Common myeloid progenitor, CD34-positive (primary cell): Measurements from ENCODE around the gene CCT7.
"Not testable (repeated sequence)": the region's sequence is repeated elsewhere in the genome, so short reads cannot be mapped to it uniquely, and the experiment has no call there.

Source experiments
- CTCF ChIA-PET: fragments of 350-600 bp; sonication (Branson Sonifier 250); formaldehyde crosslinking; loops from one replicate; lab custom pipeline; 2021; ENCODE audit warnings: antibody characterized with exemption; lab: Charles Lee
- POLR2A ChIA-PET: fragments of 350-600 bp; sonication (Branson Sonifier 250); formaldehyde crosslinking; loops from one replicate; lab custom pipeline; 2021; ENCODE audit warnings: antibody characterized with exemption; lab: Charles Lee
- DNase-seq, 3 donors: peaks; one replicate each; pipeline versions ENCODE4 v3.0.0 to v3.0.0-alpha.2; 2013
- H3K27ac ChIP-seq, 2 experiments: 1 replicate in 1 of 2; 2 replicates in 1 of 2; pipeline ENCODE4 v1.7.0; 2013; ENCODE audit warnings: inconsistent platforms in 2 of 2, low read length in 2 of 2, mild to moderate bottlenecking in 2 of 2, low read depth in 1 of 2, moderate library complexity in 1 of 2; ENCODE audit not compliant: severe bottlenecking in 2 of 2, insufficient read depth in 1 of 2, poor library complexity in 1 of 2
- H3K27me3 ChIP-seq, 5 experiments: replicated peaks in 2 of 5; 1 replicate in 3 of 5; 2 replicates in 2 of 5; pipeline versions ENCODE4 v1.6.1 to v1.7.0; 2013; ENCODE audit warnings: low read length in 4 of 5, mild to moderate bottlenecking in 2 of 5, moderate library complexity in 2 of 5, inconsistent platforms in 1 of 5; ENCODE audit not compliant: insufficient read depth in 5 of 5, control insufficient read depth in 4 of 5
- H3K36me3 ChIP-seq, 4 experiments: 1 replicate in 2 of 4; 2 replicates in 2 of 4; pipeline versions ENCODE4 v1.6.1 to v1.7.0; 2013; ENCODE audit warnings: low read length in 3 of 4, control low read depth in 1 of 4, mild to moderate bottlenecking in 1 of 4; ENCODE audit not compliant: control insufficient read depth in 4 of 4, insufficient read depth in 4 of 4
- H3K4me1 ChIP-seq, 4 experiments: 1 replicate in 3 of 4; 2 replicates in 1 of 4; pipeline versions ENCODE4 v1.6.1 to v1.7.1; 2013; ENCODE audit warnings: low read length in 3 of 4, mild to moderate bottlenecking in 3 of 4, control low read depth in 1 of 4, inconsistent platforms in 1 of 4, moderate library complexity in 1 of 4; ENCODE audit not compliant: control insufficient read depth in 4 of 4, insufficient read depth in 4 of 4; ENCODE audit errors: control extremely low read depth in 1 of 4
- H3K4me3 ChIP-seq, 7 experiments: 1 replicate in 4 of 7; 2 replicates in 3 of 7; pipeline versions ENCODE4 v1.5.1 to v1.7.0; 2013; ENCODE audit warnings: mild to moderate bottlenecking in 7 of 7, low read length in 6 of 7, moderate library complexity in 6 of 7, inconsistent platforms in 2 of 7, low read depth in 2 of 7, control low read depth in 1 of 7; ENCODE audit not compliant: insufficient read depth in 4 of 7, control insufficient read depth in 1 of 7; ENCODE audit errors: extremely low read depth in 1 of 7
- H3K9me3 ChIP-seq, 5 experiments: 1 replicate in 4 of 5; 2 replicates in 1 of 5; pipeline versions ENCODE4 v1.6.1 to v1.7.1; 2013; ENCODE audit warnings: low read length in 4 of 5, mild to moderate bottlenecking in 2 of 5, inconsistent platforms in 1 of 5, low read depth in 1 of 5, moderate library complexity in 1 of 5; ENCODE audit not compliant: control insufficient read depth in 4 of 5, insufficient read depth in 2 of 5; ENCODE audit errors: control extremely low read depth in 1 of 5
- WGBS: methylation state at CpG from one replicate; pipeline ENCODE4 v1.1.5; 2013; ENCODE audit not compliant: insufficient coverage; 5-methylcytosine and 5-hydroxymethylcytosine counted together

Gene CCT7

DNA sequence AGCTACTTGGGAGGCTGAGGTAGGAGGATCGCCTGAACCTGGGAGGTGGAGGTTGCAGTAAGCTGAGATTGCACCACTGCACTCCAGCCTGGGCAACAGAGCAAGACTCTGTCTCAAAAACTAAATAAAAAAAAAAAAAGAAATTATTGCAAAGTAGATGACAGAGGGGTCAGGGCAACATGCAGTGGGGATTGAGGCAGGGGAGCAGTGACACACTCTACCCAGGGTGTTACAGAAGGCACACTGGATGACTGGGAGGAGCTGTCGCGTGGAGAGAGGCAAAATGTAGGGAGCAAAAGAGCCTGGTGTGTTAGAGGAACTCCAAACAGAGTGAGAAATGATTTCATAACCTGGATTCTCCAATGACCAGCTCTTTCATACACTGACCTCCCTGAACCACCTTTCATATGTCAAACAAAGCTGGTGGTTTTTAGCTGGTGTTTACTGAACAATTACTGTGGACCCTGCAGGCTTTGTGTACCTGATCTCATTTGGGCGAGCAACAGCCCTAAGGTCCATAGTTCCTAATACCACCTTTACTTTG is 28.1 kb downstream of the CCT7 start:
- DNase-seq = no peak
- peaks cover 0 to 10% (median 0%) of the 10 kb centered on the region in 4 experiments for H3K4me1 ChIP-seq
- no peaks in the 10 kb centered on the region for H3K9me3 ChIP-seq
- H3K27ac ChIP-seq = no peak overlapping the region
- POLR2A ChIA-PET = no interaction called here
- no peak overlapping the region for H3K4me3 ChIP-seq
- H3K36me3 ChIP-seq = peaks cover 0 to 83% (median 45%) of the 10 kb centered on the region in 4 experiments
- CTCF ChIA-PET = interaction anchor here (1.0 to 2.0 kb wide), 2 partner anchors 9 to 12 kb away, joined by 3 to 5 read pairs; no protein-coding TSS in a partner anchor
- no peaks in the 10 kb centered on the region for H3K27me3 ChIP-seq
- 100% methylated on average over 2 of the region's 4 CpGs for WGBS

DNA sequence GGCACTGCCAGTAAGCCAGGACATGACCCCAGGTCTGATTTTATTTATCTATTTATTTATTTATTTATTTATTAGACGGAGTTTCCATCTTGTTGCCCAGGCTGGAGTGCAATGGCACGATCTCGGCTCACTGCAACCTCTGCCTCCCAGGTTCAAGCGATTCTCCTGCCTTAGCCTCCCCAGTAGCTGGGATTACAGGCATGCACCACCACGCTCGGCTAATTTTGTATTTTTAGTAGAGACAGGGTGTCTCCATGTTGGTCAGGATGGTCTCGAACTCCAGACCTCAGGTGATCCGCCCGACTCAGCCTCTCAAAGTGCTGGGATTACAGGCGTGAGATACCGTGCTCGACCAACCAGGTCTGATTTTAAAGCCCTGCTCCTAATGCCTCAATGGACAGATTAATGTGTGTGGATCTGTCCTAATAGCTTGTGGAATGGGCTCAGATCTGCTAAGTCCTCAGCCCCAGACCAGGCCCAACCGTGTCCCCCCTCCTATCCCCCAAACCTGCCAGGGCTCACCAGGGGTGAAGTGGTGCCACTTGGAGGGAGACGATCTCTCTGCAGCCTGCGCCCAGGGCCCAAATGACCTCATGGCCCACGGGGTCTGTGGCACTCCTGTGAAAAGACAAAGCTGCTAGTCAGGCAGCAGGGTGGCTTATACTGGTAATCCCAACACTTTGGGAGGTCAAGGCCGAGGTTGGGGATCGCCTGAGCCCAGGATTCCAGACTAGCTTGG is 28.8 kb downstream of the CCT7 start:
- H3K36me3 ChIP-seq = peaks cover 0 to 82% (median 45%) of the 10 kb centered on the region in 4 experiments
- POLR2A ChIA-PET = interaction anchor here (0.6 kb wide), 1 partner anchor 98 kb away, joined by 8 read pairs; no protein-coding TSS in a partner anchor
- H3K4me3 ChIP-seq, H3K27ac ChIP-seq, H3K4me1 ChIP-seq, H3K9me3 ChIP-seq, DNase-seq, H3K27me3 ChIP-seq: not testable (repeated sequence)
- CTCF ChIA-PET = interaction anchor here (1.0 to 2.0 kb wide), 2 partner anchors 10 to 12 kb away, joined by 3 to 5 read pairs; no protein-coding TSS in a partner anchor
- WGBS = 94% methylated on average over 17 of the region's 18 CpGs

DNA sequence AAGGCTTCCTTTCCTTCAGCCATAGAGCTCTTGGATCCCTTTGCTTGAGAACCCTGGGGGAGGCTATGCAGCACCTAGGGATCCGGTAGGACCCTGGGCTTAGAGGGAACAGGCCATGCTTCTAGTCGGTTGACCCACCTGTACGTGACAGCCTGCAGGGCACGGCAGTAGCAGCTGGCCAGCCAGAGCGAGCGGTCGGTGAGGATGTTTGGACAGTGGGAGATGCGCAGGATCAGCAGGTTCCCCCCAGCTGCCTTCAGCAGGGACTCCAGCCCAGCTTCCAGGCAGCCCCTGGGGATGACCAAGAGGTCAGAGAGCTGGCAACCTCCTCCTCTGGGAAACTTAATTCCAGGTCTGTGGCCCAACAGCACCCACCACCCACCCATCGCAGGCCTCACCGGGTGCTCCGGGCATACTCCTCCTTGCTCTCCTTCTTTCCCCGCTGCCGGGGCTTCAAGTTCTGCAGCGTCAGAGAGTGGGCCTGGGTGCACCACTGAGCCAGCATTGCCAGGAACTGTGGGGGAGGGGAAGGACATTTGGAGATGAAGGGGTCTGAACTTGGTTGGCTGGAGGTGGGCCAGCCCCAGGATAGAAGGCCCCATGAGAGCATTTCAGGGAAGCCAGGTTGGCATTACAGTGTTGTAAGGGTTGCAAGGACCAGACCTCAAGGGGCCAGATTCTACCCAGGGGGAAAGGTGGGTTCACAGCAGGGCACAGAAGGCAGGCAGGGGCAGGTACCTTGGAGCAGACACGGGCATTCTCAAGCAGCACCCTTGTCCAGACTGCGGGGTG is 29.6 kb downstream of the CCT7 start:
- DNase-seq = no peak
- Histone ChIP-seq H3K27me3 (peaks cover 0 to 6% (median 0%) of the 10 kb centered on the region in 5 experiments), H3K36me3 (peaks cover 0 to 80% (median 45%) of the 10 kb centered on the region in 4 experiments), H3K27ac (no peak overlapping the region), H3K4me3 (no peak overlapping the region), H3K4me1 (no peaks in the 10 kb centered on the region), H3K9me3 (no peaks in the 10 kb centered on the region)
- ChIA-PET CTCF (interaction anchor here (2.0 kb wide), 1 partner anchor 13 kb away, joined by 5 read pairs; no protein-coding TSS in a partner anchor), POLR2A (interaction anchor here (0.6 kb wide), 1 partner anchor 97 kb away, joined by 8 read pairs; no protein-coding TSS in a partner anchor)
- WGBS = 92% methylated on average over 10 of the region's 16 CpGs

DNA sequence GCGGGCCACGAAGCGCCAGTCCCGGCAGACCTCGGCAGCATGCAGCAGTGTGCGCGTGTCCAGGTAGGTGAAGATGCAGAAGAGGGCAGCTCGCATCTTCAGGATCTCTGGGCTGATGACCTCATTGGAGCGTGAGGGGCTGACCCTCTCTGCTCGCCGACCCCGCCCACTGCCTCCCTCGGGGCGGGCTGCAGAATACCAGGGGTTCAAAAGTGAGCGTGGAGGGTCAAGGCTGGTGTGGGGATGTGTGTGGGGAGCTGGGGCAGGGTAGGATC is 30.2 kb downstream of the CCT7 start:
- Histone ChIP-seq H3K36me3 (peaks cover 0 to 79% (median 42%) of the 10 kb centered on the region in 4 experiments), H3K4me1 (no peaks in the 10 kb centered on the region), H3K4me3 (no peak overlapping the region), H3K27ac (no peak overlapping the region), H3K27me3 (peaks cover 0 to 11% (median 0%) of the 10 kb centered on the region in 5 experiments), H3K9me3 (no peaks in the 10 kb centered on the region)
- WGBS = 97% methylated on average over 8 of the region's 15 CpGs
- ChIA-PET CTCF (no interaction called here), POLR2A (no interaction called here)
- no peak for DNase-seq

DNA sequence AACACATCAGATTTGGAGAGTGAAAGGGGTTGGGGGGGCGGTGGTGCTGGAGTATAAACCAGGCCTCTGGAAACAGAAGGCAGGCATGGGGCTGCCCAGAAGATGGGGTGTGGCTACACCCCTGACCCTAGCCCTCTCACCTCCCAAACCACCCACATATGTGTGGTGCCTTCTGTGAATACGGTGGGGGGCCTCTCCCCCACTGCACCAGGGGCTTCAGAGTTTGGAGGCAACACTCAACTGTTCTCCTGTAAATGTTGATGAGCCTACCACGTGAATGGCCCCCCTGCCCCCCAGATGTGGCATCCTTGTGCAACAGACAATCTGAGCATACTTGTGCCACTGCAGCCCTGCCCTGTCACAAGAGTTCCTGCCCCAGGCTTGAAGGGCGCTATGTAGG is 30.7 kb downstream of the CCT7 start:
- Histone ChIP-seq H3K9me3 (no peaks in the 10 kb centered on the region), H3K4me3 (no peak overlapping the region), H3K4me1 (peaks cover 0 to 4% (median 0%) of the 10 kb centered on the region in 4 experiments), H3K27me3 (peaks cover 0 to 15% (median 0%) of the 10 kb centered on the region in 5 experiments), H3K27ac (no peak overlapping the region), H3K36me3 (peaks cover 0 to 76% (median 38%) of the 10 kb centered on the region in 4 experiments)
- 100% methylated on average over 2 of the region's 4 CpGs for WGBS
- ChIA-PET CTCF (no interaction called here), POLR2A (no interaction called here)
- DNase-seq = no peak

DNA sequence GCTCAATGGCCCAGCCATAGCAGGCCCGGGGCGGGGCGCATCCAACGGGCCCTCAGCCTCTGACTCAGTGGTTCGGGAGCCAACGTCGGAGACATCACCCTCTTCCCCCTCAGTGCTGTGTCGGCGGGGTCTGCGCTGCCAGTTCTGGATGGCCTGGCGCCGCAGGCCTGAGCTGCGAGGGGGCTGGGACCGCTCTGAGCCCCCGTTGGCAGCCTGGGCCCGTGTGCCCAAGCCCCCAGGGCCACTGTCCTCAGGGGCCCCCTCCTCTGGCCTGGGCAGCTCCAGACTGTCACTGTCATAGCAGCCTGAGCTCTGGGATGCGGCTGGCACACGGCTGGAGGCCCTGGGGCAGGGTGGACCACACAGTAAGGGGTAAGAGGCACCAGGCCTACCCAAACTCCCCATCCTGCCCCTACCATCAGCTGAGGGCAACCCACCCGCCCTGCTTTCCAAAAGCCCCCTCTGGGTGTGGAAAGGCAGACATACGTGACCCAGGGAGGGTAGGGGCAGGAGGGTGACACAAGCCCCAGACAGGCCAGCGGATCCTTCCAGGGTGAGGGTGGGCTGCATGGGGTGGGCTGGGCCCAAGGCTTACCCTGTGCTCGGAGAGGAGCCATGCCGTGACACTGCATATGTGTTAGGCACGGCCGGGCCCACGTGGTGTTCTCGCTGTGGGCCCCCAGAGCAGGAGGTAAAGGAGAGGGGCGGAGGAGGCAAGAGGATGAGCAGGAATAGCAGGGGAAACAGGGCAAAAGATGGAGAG is 31.4 kb downstream of the CCT7 start:
- H3K36me3 ChIP-seq = peaks cover 0 to 71% (median 36%) of the 10 kb centered on the region in 4 experiments
- ChIA-PET CTCF (no interaction called here), POLR2A (no interaction called here)
- 96% methylated on average over 25 of the region's 28 CpGs for WGBS
- no peak for DNase-seq
- no peak overlapping the region for H3K4me3 ChIP-seq
- H3K4me1 ChIP-seq = peaks cover 0 to 4% (median 0%) of the 10 kb centered on the region in 4 experiments
- no peaks in the 10 kb centered on the region for H3K9me3 ChIP-seq
- peaks cover 0 to 19% (median 3%) of the 10 kb centered on the region in 5 experiments for H3K27me3 ChIP-seq
- H3K27ac ChIP-seq = no peak overlapping the region
